GM19025 (cell line): ENCODE data around the gene STK38L.

Experiments
- ATAC-seq: cut with Tn5 transposase; IDR thresholded peaks from one replicate; pipeline ENCODE4 v1.9.1; 2021; ENCODE audit warnings: mild to moderate bottlenecking, low read depth, moderate library complexity; ENCODE audit not compliant: unreplicated experiment

The STK38L gene

DNA sequence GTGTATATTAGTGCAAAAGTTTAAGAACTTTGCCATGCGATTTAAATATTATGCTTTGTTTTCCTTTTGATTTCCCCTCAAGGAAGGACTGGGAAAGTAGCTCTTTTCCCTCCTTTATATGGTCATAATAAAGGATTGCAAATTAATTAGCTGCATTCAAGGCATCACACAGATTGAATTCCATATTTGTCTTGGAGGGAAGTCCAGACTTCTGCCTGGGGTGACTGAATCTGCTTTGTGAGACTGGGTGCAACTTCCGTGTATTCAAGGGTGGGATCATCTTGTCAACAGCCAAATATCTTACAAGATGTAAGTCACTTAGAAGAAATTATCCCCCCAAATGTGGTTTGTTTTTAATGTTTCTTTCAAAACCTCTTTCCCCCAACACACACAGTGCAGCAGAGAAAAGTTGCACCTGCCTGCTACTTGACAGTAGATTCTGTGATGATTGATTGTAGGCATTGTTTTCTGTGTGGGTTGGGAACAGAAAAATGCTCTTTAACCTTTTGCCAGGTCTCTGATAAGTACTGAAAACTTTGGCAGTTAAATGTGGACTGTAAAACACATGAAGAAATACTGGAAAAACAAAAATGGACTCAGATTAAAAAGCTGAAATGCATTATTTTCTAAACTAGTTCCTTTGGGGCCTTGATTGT lies 28.4 kb downstream of the STK38L start:
- no peak for ATAC-seq

GRCh38 chr12:27273114-27273513 lies 29.0 kb downstream of the STK38L start:
- no peak for ATAC-seq

DNA sequence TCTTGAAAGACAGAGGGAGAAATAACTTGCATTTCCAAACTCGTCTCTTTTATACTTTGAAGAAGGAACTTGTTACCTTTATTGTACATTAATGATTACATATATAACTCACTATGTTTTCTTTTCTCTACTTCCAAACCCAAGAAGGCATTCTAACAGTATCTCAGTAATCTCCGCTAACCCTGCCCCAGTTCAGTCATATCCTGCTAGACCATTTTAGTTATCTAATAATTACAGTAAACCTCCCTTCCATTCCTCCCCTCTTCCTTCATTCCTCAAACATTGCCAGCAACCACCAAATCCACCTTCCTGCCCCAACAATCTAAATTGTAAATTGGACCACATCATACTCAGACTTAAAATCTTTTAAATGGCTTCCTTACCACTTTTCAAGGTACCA lies 30.6 kb downstream of the STK38L start:
- no peak for ATAC-seq

DNA sequence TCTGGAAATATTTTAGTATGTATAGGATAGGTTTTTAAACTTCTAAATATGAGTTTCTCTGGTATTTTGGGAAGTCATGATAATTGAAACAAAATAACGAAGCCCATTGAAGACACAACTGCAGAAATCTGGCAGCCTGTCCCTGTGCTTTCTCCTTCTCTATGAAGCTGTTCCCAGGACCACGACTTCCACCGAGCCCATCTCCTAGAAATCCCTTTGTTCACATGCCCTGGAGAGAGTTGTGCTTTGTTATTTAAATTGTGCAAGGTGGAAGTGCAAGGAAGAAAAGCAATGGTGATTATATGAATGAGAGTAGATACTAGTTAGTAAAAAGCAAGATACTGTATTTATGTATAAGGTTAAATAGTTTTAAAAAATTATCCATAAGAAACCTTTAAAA lies 32.2 kb downstream of the STK38L start:
- no peak for ATAC-seq

DNA sequence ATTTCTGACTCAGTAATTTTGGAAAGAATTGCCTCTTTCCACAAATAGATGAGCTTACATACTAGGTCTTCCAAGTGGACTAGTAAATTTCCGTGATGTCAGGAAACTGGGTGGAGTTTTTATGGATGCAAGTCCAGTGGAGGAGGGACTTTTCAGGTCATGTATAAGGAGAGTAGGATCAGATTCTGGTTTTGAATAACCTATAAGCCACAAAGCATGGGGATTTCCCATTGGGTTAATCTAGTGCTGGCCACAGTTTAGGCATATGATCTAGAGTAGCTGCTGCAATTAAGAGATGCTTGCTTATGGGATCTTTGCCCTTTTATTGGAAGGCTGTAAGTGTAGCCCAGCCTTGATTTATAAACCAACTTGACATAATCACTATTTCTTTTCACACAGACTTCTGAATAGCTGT lies 33.8 kb downstream of the STK38L start:
- ATAC-seq: peak; percentile 81

GRCh38 chr12:27279826-27280225 lies 35.7 kb downstream of the STK38L start:
- no peak for ATAC-seq

- no peak for ATAC-seq
Observed at GRCh38 chr12:27280412-27280811, 36.3 kb downstream of the STK38L start.

- no peak for ATAC-seq
Observed at GRCh38 chr12:27282754-27283153, 38.7 kb downstream of the STK38L start.

GRCh38 chr12:27284021-27284420 lies 39.9 kb downstream of the STK38L start:
- ATAC-seq: no peak

GRCh38 chr12:27284751-27285150 lies 40.7 kb downstream of the STK38L start:
- ATAC-seq: peak; percentile 57

- ATAC-seq: no peak
Observed at GRCh38 chr12:27285403-27285802, 41.3 kb downstream of the STK38L start.

- ATAC-seq: no peak
Observed at GRCh38 chr12:27289414-27289813, 45.3 kb downstream of the STK38L start.

DNA sequence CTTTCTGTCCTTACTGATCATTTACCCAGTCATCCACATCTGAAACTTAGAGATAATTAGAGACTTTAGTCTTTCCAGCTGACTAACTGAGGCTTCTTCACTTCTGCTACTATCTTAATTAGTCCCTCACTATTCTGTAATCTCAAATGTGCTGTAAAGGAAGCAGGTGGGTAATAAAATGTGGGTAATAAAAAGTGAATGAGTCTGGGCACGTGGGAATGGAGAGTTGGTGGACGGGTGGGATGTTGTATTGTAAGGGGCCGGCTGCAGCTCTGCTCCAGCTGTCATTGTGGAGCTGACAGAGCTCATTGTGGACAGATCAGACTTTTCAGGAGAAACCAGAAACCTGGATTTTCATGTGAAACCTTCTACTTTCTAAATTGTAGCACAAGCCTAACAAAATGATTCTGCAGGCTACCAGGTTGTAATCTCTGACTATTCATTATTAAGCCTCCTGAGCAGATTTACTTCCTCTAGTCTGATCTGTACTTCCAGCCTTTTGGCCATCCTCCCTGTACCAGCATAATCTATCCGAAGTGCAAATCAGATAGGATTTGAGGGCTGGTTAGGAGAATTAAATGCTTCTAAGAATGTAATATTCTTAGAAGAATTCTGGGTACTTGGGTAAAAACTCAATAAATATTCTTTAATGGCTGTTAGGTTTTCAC lies 46.5 kb downstream of the STK38L start:
- ATAC-seq: no peak

DNA sequence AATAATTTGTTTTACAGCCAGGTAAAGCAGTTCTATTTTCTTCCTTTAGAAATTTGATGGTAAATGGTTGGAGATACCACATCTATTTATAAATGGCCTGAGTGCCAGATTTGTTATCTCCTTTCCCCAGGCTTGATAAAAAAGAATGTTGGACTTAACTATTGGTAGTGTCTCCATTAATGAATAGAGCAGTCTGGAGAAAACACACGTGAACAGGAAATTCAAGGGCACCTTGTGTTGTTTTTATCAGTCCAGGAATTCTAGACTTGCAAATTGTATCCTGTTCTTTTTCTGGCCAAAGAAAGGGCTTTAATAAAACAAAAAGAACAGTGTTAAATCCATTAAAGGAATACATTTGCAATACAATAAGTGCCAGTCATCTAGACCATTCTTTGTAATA lies 47.8 kb downstream of the STK38L start:
- no peak for ATAC-seq

DNA sequence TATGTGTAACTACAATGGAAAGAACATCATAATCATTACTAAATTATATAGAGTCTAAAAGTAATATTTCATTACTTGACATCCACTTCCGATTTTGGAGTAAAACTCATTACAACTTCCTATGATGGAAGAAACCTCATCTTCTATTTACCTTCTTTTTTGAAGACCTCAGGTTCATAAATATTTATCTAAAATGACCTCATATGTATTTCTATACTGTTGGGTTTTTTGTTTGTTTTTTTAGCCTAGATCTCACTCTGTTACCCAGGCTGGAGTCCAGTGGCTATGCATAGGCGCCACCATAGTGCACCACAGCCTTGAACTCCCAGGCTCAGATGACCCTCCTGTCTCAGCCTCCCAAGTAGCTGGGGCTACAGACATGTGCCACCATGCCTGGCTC lies 48.6 kb downstream of the STK38L start:
- no peak for ATAC-seq

- no peak for ATAC-seq
Observed at GRCh38 chr12:27293463-27293862, 49.4 kb downstream of the STK38L start.

GRCh38 chr12:27296674-27297073 lies 52.6 kb downstream of the STK38L start:
- ATAC-seq: no peak

DNA sequence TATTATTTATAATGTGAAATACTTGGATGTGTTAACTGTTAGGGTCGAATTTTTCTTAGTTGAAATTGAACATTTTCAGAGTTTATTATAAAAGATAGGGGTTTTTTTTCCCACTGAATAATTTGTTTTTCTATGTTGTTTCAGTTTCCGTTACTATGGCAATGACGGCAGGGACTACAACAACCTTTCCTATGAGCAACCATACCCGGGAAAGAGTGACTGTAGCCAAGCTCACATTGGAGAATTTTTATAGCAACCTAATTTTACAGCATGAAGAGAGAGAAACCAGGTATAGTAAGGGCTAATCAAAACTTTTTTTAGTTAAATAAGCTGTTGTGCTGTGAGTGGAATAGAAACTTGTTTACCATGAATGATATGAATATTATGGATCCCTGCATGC lies 53.5 kb downstream of the STK38L start:
- ATAC-seq: no peak

GRCh38 chr12:27299102-27299501 lies 55.0 kb downstream of the STK38L start:
- ATAC-seq: no peak

GRCh38 chr12:27300226-27300625 lies 56.1 kb downstream of the STK38L start:
- no peak for ATAC-seq

- no peak for ATAC-seq
Observed at GRCh38 chr12:27303139-27304111, 59.3 kb downstream of the STK38L start.
